ENCODE data around the gene COX4I2.

The COX4I2 gene

GRCh38 chr20:31678389-31679356, 41.0 kb downstream of the COX4I2 start:
- DNase-seq, result no peak

DNA sequence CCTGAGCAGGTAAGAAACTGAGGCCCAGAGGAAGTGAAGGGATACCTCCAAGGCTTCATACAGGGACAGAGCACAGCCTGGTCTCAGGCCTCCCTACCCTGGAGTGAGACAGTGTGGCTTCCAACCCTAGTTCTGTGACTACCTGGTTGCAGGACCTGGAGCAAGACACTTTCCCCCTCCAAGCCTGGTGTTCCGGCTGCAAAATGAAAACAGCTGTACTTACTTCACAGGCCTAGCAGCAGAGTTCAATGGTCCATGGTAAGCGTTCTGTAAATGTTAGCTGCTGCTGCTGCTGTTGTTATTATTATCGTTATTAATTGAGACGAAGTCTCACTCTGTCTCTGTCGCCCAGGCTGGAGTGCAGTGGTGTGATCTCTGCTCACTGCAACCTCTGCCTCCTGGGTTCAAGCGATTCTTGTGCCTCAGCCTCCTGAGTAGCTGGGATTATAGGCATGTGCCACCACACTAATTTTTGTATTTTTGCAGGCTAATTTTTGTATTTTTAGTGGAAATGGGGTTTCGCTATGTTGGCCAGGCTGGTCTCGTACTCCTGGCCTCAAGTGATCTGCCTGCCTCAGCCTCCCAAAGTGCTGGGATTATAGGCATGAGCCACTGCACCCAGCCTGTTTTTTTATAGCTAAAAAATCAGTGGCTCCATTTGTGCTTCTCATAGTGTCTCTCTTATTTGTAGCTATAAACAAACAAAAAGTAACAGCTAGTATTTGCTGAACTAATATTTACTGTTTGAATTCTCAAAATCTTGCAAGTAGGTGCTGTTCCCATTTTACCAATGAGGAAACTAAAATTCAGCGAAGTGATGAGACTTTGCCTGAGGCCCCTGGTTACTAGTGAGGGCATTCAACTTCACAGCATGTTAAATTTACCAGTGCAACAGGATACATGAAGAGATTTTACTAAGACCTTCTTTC, 41.9 kb downstream of the COX4I2 start:
- DNase-seq, result no peak

- DNase-seq, result no peak
These were observed 42.8 kb downstream of the COX4I2 start for GRCh38 chr20:31680286-31681127.

DNA sequence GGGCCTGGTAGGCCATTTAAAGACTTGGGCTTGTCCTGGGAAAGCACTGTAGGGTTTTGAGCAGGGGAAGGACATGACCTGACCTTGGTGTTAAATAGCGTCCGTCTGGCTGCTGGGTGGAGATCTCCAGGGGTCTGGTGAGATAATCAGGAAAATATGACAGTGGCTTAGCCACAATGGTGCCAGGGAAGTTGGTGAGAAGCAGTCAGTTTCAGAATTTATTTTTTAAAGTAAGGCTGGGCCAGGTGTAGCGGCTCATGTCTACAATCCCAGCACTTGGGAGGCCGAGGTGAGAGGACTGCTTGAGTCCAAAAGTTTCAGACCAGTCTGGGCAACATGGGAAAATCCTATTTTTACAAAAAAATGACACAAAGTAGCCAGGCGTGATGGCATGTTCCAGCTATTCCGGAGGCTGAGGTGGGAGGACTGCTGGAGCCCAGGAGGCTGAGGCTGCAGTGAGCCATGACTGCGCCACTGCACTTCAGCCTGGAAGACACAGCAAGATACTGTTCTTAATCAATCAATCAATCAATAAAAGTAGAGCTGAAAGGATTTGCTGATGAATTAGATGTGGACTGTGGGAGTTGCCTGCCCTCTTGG, 43.5 kb downstream of the COX4I2 start:
- DNase-seq, result no peak

- no peak for DNase-seq
These were observed 44.1 kb downstream of the COX4I2 start for GRCh38 chr20:31681769-31682168.

DNA sequence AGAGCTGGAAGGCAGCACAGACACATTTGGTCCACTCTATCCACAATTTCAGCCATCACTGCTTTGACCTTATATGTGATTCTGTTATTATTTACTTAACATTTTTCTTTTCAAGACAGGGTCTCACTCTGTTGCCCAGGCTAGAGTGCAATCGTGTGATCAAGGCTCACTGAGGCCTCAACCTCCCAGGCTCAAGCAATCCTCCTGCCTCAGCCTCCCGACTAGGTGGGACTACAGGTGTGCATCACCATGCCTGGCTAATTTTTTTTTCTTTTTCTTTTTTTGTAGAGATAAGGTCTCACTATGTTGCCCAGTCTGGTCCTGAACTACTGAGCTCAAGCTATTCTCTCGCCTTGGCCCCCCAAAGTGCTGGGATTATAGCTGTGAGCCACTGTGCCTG, 44.6 kb downstream of the COX4I2 start:
- DNase-seq, result no peak

DNA sequence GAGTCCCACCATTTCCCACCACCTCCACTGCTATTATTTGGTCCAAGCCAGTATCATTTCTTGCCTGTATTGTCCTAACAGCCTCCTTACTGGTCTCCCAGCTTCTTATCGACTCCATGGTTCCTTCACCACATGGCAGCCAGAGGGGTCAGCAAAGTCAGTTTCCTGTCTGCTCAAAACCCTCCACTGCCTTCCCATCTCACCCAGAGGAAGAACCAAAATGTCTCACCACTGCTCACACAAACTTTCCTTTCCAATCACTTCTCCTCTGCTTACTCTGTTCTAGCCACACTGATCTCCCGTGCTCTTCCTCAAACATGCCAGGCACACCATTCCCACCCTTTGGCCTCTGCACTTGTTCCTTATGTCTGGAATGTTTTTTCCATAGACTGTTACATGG, 45.2 kb downstream of the COX4I2 start:
- DNase-seq, result no peak

DNA sequence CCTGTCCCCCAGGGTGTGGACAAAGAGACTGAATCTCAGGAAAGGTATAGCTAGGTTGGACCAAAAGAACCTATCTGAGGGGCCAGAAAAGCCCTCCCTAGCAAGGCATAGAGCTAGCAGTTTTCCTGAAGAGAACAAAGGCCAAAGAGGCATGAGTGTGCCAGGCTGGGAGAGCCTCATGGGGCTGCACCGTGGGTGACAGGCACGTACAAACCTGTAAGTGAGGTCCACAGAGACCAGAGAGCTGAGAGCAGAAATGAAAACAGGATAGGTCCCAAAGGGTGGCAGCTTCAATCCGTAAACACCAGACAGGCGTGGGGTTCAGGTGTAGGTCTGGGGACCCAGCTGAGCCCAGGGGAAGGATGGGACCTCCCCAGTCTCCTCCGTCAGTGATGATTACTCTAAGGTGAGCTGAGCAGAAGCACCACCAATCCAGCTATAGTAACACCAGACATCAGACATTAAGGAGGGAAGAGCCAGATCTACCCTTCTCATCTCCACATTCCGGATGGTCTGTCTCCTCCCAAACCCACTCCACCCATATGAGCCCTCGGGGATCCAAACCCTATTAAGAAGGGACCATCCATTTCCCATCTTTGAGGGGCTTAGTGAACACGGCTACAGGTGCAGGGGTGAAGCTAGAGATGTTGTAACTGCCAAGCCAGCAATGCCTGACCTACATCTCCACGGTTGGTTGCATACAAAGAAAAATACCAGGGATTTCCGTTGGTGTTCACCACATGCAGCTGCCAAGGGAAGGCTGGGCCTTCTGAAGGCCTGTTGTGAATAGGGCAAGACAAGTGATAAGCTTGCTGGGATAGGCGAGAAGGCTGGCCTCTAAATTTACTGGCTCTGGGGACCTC, 46.7 kb downstream of the COX4I2 start:
- peak; percentile 25 for DNase-seq

DNA sequence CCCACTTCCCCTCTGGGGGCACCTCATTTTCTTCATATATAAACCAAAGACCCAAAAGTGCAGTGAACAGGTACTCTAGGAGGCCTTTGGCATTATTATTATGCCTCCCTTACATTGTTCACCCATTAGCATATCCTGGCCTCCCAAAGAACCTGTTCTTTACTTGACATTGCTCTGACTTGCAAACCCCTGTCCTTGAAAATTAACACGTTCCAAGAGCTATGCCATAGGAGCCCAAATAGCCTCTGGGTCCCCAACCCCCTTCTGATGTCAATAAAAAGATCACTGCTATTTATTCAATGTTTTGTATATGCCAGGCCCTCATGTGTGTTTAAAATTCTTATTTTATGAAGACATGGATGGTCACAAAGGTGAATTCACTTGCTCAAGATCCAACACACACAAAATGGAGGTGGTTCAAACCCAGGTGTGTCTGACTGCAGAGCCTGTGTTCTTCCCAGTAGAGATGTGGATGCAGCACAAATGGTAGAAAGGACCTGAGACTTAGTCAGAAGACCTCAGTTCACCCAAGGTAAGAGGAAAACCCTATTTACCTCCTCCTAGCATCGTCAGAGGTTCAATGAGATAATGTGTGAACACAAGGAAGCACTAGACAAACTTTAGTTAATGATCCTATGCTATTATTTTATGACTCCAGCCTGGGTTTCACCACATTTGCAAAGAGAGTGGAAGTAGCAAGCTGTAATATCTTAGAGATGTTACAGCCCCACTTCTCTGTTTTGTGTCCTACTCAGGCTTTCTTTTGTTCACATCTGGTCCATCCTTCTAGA, 48.3 kb downstream of the COX4I2 start:
- no peak for DNase-seq

- no peak for DNase-seq
These were observed 50.1 kb downstream of the COX4I2 start for GRCh38 chr20:31687777-31688176.

DNA sequence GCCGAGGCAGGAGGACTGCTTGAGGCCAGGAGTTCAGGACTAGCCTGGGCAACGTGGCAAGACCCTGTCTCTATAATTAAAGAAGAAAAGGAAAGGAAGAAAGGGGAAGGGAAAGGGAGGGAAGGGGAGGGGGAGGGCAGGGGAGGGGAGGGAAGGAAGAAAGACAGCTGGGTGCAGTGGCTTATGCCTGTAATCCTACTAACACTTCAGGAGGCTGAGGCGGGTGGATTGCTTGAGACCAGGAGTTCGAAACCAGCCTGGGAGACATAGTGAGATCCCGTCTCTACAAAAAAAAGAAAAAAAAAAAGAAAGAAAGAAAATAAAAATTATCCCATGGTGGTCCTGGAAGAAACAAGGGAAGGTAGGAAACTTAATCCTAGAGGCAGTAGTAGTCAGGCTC, 51.4 kb downstream of the COX4I2 start:
- DNase-seq, result no peak

- DNase-seq, result no peak
These were observed 52.5 kb downstream of the COX4I2 start for GRCh38 chr20:31690124-31690666.

GRCh38 chr20:31691646-31692275, 54.0 kb downstream of the COX4I2 start:
- no peak for DNase-seq

GRCh38 chr20:31693402-31693801, 55.7 kb downstream of the COX4I2 start:
- DNase-seq, result no peak

- DNase-seq, result no peak
These were observed 56.4 kb downstream of the COX4I2 start for GRCh38 chr20:31693987-31694661.

Data from CD4-positive, alpha-beta T cell treated with Interleukin-4 for 4 hours (primary cell).